ENCODE measurements around the gene LAMB4.

LAMB4 gene

DNA sequence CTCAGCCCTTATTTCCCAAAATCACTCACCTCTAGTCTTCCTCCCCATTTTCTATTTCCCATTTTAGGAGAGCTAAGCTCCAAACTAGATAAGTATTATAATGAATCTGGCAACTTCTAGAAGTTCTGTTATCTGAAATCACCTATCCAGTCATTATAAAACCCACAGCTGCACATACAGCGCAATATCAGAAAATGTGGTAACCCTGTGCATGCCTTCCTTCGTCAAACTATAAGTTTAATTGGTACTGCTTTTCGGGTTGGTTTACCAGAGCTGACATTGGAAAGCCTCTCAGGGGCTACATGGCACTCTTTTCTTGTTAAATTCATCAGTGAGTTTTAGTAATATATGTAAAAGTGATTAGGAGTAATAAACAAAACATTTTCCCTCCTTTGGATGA, 1.6 kb downstream of the LAMB4 start:
- no peaks in the 10 kb centered on the region for H3K9me3 ChIP-seq (ENCODE audit: control insufficient read depth, insufficient read depth, low read length)
- H3K79me2 ChIP-seq (ENCODE audit: control insufficient read depth, low read length): no peaks in the 10 kb centered on the region
- no peaks in the 10 kb centered on the region for H3F3A ChIP-seq (ENCODE audit: control insufficient read depth, insufficient read depth)
- peaks cover 10% of the 10 kb centered on the region; the same call in 1 of the 2 replicates for H3K27me3 ChIP-seq (ENCODE audit: control insufficient read depth, low read length)
- no peaks in the 10 kb centered on the region for H3K4me1 ChIP-seq (ENCODE audit: control insufficient read depth, low read length)
- no peaks in the 10 kb centered on the region for H3K9me2 ChIP-seq (replicated peaks; ENCODE audit: control insufficient read depth, low read length)
- no peak overlapping the region for H3K4me3 ChIP-seq (ENCODE audit: low read length)
- no peaks in the 10 kb centered on the region for H3K36me3 ChIP-seq (ENCODE audit: control insufficient read depth, low read length)
- H3K4me2 ChIP-seq (ENCODE audit: low read length): no peak overlapping the region
- TF ChIP-seq EZH2phosphoT487 (IDR thresholded peaks at IDR 0.05; ENCODE audit: borderline replicate concordance, low read length) (no peak), CTCF (IDR thresholded peaks at IDR 0.05; ENCODE audit: low read depth, low read length, poor library complexity, severe bottlenecking) (no peak)
- no peaks in the 10 kb centered on the region for H4K20me1 ChIP-seq (ENCODE audit: control insufficient read depth, insufficient read depth, low read depth, low read length)
- no peak overlapping the region for H3K27ac ChIP-seq (ENCODE audit: low read depth, low read length)

DNA sequence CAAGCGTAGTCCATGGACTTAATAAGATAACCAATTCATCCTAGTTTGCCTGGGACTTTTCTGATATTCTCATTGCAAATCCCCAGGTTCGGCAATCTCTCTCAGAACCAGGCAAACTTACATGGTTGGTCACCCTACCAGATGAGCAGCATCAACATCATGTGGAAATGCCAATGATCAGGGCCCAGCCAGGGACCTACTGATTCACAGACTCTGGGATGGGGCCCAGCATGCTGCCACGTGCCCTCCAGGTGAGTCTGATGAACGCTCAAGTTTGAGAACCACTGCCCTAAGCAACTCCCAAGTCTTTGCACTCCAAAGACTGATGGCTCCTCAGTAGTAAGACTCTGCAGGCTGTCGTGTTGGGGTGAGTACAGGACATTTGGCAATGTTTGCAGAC, 2.7 kb downstream of the LAMB4 start:
- H3K9me2 ChIP-seq (replicated peaks; ENCODE audit: control insufficient read depth, low read length): no peaks in the 10 kb centered on the region
- TF ChIP-seq CTCF (IDR thresholded peaks at IDR 0.05; ENCODE audit: low read depth, low read length, poor library complexity, severe bottlenecking): no peak
- TF ChIP-seq EZH2phosphoT487 (IDR thresholded peaks at IDR 0.05; ENCODE audit: borderline replicate concordance, low read length): no peak
- no peak overlapping the region for H3K4me3 ChIP-seq (ENCODE audit: low read length)

GRCh38 chr7:108124820-108125219, 5.3 kb downstream of the LAMB4 start:
- no peaks in the 10 kb centered on the region for H3F3A ChIP-seq (ENCODE audit: control insufficient read depth, insufficient read depth)
- H3K9me2 ChIP-seq (replicated peaks; ENCODE audit: control insufficient read depth, low read length): no peaks in the 10 kb centered on the region
- no peaks in the 10 kb centered on the region for H4K20me1 ChIP-seq (ENCODE audit: control insufficient read depth, insufficient read depth, low read depth, low read length)
- H3K27me3 ChIP-seq (ENCODE audit: control insufficient read depth, low read length): peaks cover 11% of the 10 kb centered on the region
- no peaks in the 10 kb centered on the region for H3K9me3 ChIP-seq (ENCODE audit: control insufficient read depth, insufficient read depth, low read length)
- no peak overlapping the region for H3K4me3 ChIP-seq (ENCODE audit: low read length)
- TF ChIP-seq CTCF (IDR thresholded peaks at IDR 0.05; ENCODE audit: low read depth, low read length, poor library complexity, severe bottlenecking) (no peak), EZH2phosphoT487 (IDR thresholded peaks at IDR 0.05; ENCODE audit: borderline replicate concordance, low read length) (no peak)
- H3K4me1 ChIP-seq (ENCODE audit: control insufficient read depth, low read length): no peaks in the 10 kb centered on the region
- no peaks in the 10 kb centered on the region for H3K79me2 ChIP-seq (ENCODE audit: control insufficient read depth, low read length)
- no peak overlapping the region for H3K4me2 ChIP-seq (ENCODE audit: low read length)
- H3K36me3 ChIP-seq (ENCODE audit: control insufficient read depth, low read length): no peaks in the 10 kb centered on the region
- H3K27ac ChIP-seq (ENCODE audit: low read depth, low read length): no peak overlapping the region

More for the DNA sequence above, 2.7 kb downstream of the LAMB4 start:
- Histone ChIP-seq H3K27me3 (ENCODE audit: control insufficient read depth, low read length) (peaks cover 14% of the 10 kb centered on the region), H3K79me2 (ENCODE audit: control insufficient read depth, low read length) (no peaks in the 10 kb centered on the region), H3K9me3 (ENCODE audit: control insufficient read depth, insufficient read depth, low read length) (no peaks in the 10 kb centered on the region), H3K27ac (ENCODE audit: low read depth, low read length) (no peak overlapping the region), H3K4me1 (ENCODE audit: control insufficient read depth, low read length) (no peaks in the 10 kb centered on the region), H3F3A (ENCODE audit: control insufficient read depth, insufficient read depth) (no peaks in the 10 kb centered on the region), H3K36me3 (ENCODE audit: control insufficient read depth, low read length) (no peaks in the 10 kb centered on the region), H3K4me2 (ENCODE audit: low read length) (no peak overlapping the region), H4K20me1 (ENCODE audit: control insufficient read depth, insufficient read depth, low read depth, low read length) (no peaks in the 10 kb centered on the region)

- no peaks in the 10 kb centered on the region for H3K9me3 ChIP-seq (ENCODE audit: control insufficient read depth, insufficient read depth, low read length)
Observed at GRCh38 chr7:108122181-108122580, 8.0 kb downstream of the LAMB4 start.

More at GRCh38 chr7:108122181-108122580, 8.0 kb downstream of the LAMB4 start:
- Histone ChIP-seq H3K27ac (ENCODE audit: low read depth, low read length) (no peak overlapping the region), H3K4me3 (ENCODE audit: low read length) (no peak overlapping the region), H3K4me1 (ENCODE audit: control insufficient read depth, low read length) (no peaks in the 10 kb centered on the region), H3K27me3 (ENCODE audit: control insufficient read depth, low read length) (peaks cover 11% of the 10 kb centered on the region), H3K79me2 (ENCODE audit: control insufficient read depth, low read length) (no peaks in the 10 kb centered on the region), H3K36me3 (ENCODE audit: control insufficient read depth, low read length) (no peaks in the 10 kb centered on the region), H3K9me2 (replicated peaks; ENCODE audit: control insufficient read depth, low read length) (no peaks in the 10 kb centered on the region), H3F3A (ENCODE audit: control insufficient read depth, insufficient read depth) (no peaks in the 10 kb centered on the region), H3K4me2 (ENCODE audit: low read length) (no peak overlapping the region), H4K20me1 (ENCODE audit: control insufficient read depth, insufficient read depth, low read depth, low read length) (no peaks in the 10 kb centered on the region)
- TF ChIP-seq CTCF (IDR thresholded peaks at IDR 0.05; ENCODE audit: low read depth, low read length, poor library complexity, severe bottlenecking): no peak
- TF ChIP-seq EZH2phosphoT487 (IDR thresholded peaks at IDR 0.05; ENCODE audit: borderline replicate concordance, low read length): no peak
